Measurements from ENCODE around the gene RASSF6. TPM values are rescaled to one million over a fixed set of nuclear protein-coding genes. Genes with fewer than 3 reads are reported as not detected.

RASSF6 gene
- total RNA-seq, 1 experiment from 2014 or later = 0.59 TPM

DNA sequence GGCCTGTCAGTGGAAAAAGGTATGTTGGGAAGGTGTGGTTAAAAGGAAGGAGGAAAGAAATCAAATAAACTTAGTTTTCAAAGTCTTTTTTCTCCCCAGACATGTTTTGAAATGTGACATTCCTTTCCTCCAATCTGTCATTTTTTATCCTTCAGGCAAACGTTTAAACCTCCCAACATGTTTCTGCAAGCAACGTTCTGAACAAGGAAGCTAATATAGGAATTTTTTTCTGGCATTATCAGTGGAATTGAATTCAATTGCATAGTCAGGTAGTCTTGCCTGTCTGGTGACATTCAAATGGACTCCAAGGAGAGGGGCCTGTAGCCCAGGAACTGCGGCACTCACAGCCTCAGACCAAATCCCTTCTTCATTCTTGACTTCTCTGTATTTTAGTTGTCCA lies 30.0 kb upstream of the RASSF6 start:
- Histone ChIP-seq H3K4me2 (no peak overlapping the region), H4K20me1 (ENCODE audit: insufficient read depth) (no peaks in the 10 kb centered on the region), H3K9me2 (ENCODE audit: insufficient read depth) (no peaks in the 10 kb centered on the region), H3K4me3 (no peak overlapping the region), H3K36me3 (ENCODE audit: low read depth) (no peaks in the 10 kb centered on the region), H3F3A (ENCODE audit: insufficient read depth, low read depth) (no peaks in the 10 kb centered on the region), H3K9me3 (ENCODE audit: insufficient read depth, low read depth) (no peaks in the 10 kb centered on the region), H3K4me1 (replicated peaks; ENCODE audit: insufficient read depth) (no peaks in the 10 kb centered on the region), H3K27ac (no peak overlapping the region), H3K27me3 (ENCODE audit: insufficient read depth, low read depth) (no peaks in the 10 kb centered on the region), H3K79me2 (ENCODE audit: low read depth) (no peaks in the 10 kb centered on the region), H2AFZ (no peak overlapping the region)
- TF ChIP-seq EZH2 (IDR thresholded peaks at IDR 0.05; ENCODE audit: low read depth) = no peak
- TF ChIP-seq, protein P1, sequence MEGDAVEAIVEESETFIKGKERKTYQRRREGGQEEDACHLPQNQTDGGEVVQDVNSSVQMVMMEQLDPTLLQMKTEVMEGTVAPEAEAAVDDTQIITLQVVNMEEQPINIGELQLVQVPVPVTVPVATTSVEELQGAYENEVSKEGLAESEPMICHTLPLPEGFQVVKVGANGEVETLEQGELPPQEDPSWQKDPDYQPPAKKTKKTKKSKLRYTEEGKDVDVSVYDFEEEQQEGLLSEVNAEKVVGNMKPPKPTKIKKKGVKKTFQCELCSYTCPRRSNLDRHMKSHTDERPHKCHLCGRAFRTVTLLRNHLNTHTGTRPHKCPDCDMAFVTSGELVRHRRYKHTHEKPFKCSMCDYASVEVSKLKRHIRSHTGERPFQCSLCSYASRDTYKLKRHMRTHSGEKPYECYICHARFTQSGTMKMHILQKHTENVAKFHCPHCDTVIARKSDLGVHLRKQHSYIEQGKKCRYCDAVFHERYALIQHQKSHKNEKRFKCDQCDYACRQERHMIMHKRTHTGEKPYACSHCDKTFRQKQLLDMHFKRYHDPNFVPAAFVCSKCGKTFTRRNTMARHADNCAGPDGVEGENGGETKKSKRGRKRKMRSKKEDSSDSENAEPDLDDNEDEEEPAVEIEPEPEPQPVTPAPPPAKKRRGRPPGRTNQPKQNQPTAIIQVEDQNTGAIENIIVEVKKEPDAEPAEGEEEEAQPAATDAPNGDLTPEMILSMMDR (conservative IDR thresholded peaks at IDR 0.05) = no peak
- DNase-seq = no peak
- BruUV-seq (replicated peaks) = no TSS peak
- ChIA-PET POLR2A (ENCODE audit: unreplicated experiment) (no interaction called here), CTCF (no interaction called here)
- intact Hi-C loops (cut with micrococcal nuclease; ENCODE audit: unreplicated experiment) = no loop called here

DNA sequence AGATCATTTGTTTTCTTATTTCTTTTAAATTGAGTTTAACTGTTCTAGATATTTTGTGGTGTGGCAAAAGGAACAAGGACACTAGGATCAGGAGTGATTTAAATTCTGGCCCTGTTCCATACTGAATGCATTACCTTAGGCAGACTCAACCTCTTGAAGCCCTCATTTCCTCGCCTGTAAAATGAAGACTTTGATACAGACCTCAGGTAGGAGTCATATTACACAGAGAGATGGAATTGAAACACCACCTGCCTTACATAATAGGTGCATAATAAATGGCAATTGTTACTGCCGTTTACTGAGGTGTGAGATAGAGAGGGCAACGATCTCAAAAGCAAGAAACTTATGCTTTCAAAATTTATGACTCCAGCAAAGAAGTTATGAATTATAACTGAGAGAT lies 28.2 kb upstream of the RASSF6 start:
- ChIA-PET CTCF (no interaction called here), POLR2A (ENCODE audit: unreplicated experiment) (no interaction called here)
- no peaks in the 10 kb centered on the region for H3K4me1 ChIP-seq (replicated peaks; ENCODE audit: insufficient read depth)
- intact Hi-C loops (cut with micrococcal nuclease; ENCODE audit: unreplicated experiment) = no loop called here
- no peaks in the 10 kb centered on the region for H4K20me1 ChIP-seq (ENCODE audit: insufficient read depth)
- no peak overlapping the region for H3K4me3 ChIP-seq
- H2AFZ ChIP-seq = no peak overlapping the region
- no peaks in the 10 kb centered on the region for H3K79me2 ChIP-seq (ENCODE audit: low read depth)
- H3K9me2 ChIP-seq (ENCODE audit: insufficient read depth) = no peaks in the 10 kb centered on the region
- H3K27me3 ChIP-seq (ENCODE audit: insufficient read depth, low read depth) = no peaks in the 10 kb centered on the region
- no peak overlapping the region for H3K4me2 ChIP-seq
- no peak overlapping the region for H3K27ac ChIP-seq
- DNase-seq = no peak
- H3K36me3 ChIP-seq (ENCODE audit: low read depth) = no peaks in the 10 kb centered on the region
- H3F3A ChIP-seq (ENCODE audit: insufficient read depth, low read depth) = no peaks in the 10 kb centered on the region
- H3K9me3 ChIP-seq (ENCODE audit: insufficient read depth, low read depth) = no peaks in the 10 kb centered on the region
- no TSS peak for BruUV-seq (replicated peaks)
- TF ChIP-seq, protein P1 (conservative IDR thresholded peaks at IDR 0.05) = no peak
- no peak for TF ChIP-seq EZH2 (IDR thresholded peaks at IDR 0.05; ENCODE audit: low read depth)

DNA sequence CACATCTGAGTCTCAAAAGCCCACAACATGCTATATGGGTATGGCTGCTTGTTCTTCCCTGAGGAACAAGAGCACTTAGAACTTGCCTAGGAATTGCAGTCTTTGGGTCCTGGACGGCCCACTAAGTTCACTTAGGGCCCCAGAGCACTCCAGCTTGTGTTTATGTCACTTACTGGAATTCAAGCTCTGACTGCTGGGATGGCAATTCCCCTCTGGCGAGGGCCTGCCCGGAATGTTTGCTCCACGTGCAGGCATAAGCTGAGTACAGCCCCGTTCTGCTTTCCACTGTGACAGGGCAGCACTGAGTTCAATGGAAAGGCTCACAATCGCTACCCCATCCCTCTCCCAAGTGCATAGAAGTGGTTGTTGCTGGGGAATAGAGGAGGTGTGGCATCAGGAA lies 25.9 kb upstream of the RASSF6 start:
- H3K9me3 ChIP-seq (ENCODE audit: insufficient read depth, low read depth) = no peaks in the 10 kb centered on the region
- no peak overlapping the region for H3K27ac ChIP-seq
- H3K4me2 ChIP-seq = no peak overlapping the region
- ChIA-PET CTCF (no interaction called here), POLR2A (ENCODE audit: unreplicated experiment) (no interaction called here)
- BruUV-seq (replicated peaks) = no TSS peak
- H2AFZ ChIP-seq = no peak overlapping the region
- no peaks in the 10 kb centered on the region for H3K27me3 ChIP-seq (ENCODE audit: insufficient read depth, low read depth)
- no peak for DNase-seq
- H3K9me2 ChIP-seq (ENCODE audit: insufficient read depth) = no peaks in the 10 kb centered on the region
- no peaks in the 10 kb centered on the region for H3F3A ChIP-seq (ENCODE audit: insufficient read depth, low read depth)
- no peaks in the 10 kb centered on the region for H3K36me3 ChIP-seq (ENCODE audit: low read depth)
- H3K79me2 ChIP-seq (ENCODE audit: low read depth) = no peaks in the 10 kb centered on the region
- no peak for TF ChIP-seq EZH2 (IDR thresholded peaks at IDR 0.05; ENCODE audit: low read depth)
- TF ChIP-seq, protein P1 (conservative IDR thresholded peaks at IDR 0.05) = no peak
- intact Hi-C loops (cut with micrococcal nuclease; ENCODE audit: unreplicated experiment) = no loop called here
- no peak overlapping the region for H3K4me3 ChIP-seq
- H4K20me1 ChIP-seq (ENCODE audit: insufficient read depth) = no peaks in the 10 kb centered on the region
- H3K4me1 ChIP-seq (replicated peaks; ENCODE audit: insufficient read depth) = no peaks in the 10 kb centered on the region
